ENCODE data around the gene LHFPL3. TPM values are rescaled to one million over a fixed set of nuclear protein-coding genes. Genes with fewer than 3 reads are reported as not detected.

Gene LHFPL3
- total and polyA plus RNA-seq, 2 of the 13 experiments (the other 11 are each of a cell fraction or from before 2014, with no cell fraction given) = not detected

DNA sequence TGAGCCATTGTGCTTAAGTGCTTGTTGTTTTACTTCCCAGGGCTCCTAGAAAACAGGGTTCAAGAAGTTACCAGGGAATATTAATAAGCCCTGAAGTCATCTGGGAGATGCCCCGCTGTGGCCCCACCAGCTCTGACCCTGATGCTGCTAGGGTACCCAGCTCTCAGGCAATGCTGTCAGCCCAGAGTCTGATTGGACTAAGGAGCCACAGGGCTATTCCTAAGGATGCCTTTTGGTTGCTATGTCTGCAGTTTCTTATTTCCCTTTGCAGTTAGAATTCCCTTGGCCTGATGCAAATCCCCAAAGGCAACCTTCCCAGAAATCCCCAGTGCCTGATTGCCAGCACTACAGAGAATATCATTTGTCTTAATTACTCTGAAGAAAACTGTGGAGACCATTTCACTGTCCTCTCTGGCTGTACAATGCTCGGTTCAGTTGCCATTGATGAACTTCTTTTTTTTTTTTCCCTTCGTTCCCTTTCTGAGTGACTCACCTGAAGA is 448.9 kb downstream of the LHFPL3 start (continued):
- TF ChIP-seq, protein P1, sequence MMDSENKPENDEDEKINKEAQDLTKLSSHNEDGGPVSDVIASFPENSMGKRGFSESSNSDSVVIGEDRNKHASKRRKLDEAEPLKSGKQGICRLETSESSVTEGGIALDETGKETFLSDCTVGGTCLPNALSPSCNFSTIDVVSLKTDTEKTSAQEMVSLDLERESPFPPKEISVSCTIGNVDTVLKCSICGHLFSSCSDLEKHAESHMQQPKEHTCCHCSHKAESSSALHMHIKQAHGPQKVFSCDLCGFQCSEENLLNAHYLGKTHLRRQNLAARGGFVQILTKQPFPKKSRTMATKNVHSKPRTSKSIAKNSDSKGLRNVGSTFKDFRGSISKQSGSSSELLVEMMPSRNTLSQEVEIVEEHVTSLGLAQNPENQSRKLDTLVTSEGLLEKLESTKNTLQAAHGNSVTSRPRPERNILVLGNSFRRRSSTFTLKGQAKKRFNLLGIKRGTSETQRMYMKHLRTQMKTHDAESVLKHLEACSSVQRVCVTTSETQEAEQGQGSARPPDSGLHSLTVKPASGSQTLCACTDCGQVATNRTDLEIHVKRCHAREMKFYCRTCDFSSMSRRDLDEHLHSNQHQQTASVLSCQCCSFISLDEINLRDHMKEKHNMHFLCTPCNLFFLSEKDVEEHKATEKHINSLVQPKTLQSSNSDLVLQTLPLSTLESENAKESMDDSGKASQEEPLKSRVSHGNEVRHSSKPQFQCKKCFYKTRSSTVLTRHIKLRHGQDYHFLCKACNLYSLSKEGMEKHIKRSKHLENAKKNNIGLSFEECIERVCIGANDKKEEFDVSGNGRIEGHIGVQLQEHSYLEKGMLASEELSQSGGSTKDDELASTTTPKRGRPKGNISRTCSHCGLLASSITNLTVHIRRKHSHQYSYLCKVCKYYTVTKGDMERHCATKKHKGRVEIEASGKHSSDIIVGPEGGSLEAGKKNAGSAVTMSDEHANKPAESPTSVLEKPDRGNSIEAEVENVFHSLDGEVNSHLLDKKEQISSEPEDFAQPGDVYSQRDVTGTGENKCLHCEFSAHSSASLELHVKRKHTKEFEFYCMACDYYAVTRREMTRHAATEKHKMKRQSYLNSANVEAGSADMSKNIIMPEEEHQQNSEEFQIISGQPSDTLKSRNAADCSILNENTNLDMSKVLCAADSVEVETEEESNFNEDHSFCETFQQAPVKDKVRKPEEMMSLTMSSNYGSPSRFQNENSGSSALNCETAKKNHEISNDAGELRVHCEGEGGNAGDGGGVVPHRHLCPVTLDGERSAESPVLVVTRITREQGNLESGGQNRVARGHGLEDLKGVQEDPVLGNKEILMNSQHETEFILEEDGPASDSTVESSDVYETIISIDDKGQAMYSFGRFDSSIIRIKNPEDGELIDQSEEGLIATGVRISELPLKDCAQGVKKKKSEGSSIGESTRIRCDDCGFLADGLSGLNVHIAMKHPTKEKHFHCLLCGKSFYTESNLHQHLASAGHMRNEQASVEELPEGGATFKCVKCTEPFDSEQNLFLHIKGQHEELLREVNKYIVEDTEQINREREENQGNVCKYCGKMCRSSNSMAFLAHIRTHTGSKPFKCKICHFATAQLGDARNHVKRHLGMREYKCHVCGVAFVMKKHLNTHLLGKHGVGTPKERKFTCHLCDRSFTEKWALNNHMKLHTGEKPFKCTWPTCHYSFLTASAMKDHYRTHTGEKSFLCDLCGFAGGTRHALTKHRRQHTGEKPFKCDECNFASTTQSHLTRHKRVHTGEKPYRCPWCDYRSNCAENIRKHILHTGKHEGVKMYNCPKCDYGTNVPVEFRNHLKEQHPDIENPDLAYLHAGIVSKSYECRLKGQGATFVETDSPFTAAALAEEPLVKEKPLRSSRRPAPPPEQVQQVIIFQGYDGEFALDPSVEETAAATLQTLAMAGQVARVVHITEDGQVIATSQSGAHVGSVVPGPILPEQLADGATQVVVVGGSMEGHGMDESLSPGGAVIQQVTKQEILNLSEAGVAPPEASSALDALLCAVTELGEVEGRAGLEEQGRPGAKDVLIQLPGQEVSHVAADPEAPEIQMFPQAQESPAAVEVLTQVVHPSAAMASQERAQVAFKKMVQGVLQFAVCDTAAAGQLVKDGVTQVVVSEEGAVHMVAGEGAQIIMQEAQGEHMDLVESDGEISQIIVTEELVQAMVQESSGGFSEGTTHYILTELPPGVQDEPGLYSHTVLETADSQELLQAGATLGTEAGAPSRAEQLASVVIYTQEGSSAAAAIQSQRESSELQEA (CRISPR knock-in tag; IDR thresholded peaks at IDR 0.05; ENCODE audit: not compliant biosample characterization) = no peak
- TF ChIP-seq, protein P2, sequence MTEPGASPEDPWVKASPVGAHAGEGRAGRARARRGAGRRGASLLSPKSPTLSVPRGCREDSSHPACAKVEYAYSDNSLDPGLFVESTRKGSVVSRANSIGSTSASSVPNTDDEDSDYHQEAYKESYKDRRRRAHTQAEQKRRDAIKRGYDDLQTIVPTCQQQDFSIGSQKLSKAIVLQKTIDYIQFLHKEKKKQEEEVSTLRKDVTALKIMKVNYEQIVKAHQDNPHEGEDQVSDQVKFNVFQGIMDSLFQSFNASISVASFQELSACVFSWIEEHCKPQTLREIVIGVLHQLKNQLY (CRISPR knock-in tag; IDR thresholded peaks at IDR 0.05) = no peak
- TF ChIP-seq, protein P3, sequence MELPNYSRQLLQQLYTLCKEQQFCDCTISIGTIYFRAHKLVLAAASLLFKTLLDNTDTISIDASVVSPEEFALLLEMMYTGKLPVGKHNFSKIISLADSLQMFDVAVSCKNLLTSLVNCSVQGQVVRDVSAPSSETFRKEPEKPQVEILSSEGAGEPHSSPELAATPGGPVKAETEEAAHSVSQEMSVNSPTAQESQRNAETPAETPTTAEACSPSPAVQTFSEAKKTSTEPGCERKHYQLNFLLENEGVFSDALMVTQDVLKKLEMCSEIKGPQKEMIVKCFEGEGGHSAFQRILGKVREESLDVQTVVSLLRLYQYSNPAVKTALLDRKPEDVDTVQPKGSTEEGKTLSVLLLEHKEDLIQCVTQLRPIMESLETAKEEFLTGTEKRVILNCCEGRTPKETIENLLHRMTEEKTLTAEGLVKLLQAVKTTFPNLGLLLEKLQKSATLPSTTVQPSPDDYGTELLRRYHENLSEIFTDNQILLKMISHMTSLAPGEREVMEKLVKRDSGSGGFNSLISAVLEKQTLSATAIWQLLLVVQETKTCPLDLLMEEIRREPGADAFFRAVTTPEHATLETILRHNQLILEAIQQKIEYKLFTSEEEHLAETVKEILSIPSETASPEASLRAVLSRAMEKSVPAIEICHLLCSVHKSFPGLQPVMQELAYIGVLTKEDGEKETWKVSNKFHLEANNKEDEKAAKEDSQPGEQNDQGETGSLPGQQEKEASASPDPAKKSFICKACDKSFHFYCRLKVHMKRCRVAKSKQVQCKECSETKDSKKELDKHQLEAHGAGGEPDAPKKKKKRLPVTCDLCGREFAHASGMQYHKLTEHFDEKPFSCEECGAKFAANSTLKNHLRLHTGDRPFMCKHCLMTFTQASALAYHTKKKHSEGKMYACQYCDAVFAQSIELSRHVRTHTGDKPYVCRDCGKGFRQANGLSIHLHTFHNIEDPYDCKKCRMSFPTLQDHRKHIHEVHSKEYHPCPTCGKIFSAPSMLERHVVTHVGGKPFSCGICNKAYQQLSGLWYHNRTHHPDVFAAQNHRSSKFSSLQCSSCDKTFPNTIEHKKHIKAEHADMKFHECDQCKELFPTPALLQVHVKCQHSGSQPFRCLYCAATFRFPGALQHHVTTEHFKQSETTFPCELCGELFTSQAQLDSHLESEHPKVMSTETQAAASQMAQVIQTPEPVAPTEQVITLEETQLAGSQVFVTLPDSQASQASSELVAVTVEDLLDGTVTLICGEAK (IDR thresholded peaks at IDR 0.05) = no peak
- TF ChIP-seq, protein P3 (CRISPR knock-in tag; IDR thresholded peaks at IDR 0.05) = no peak
- no peak for TF ChIP-seq SMAD3 (CRISPR knock-in tag; IDR thresholded peaks at IDR 0.05)
